Lung microvascular endothelial cell (primary cell): ENCODE results near the gene SLAIN2. TPM values are rescaled to one million over a fixed set of nuclear protein-coding genes. Genes with fewer than 3 reads are reported as not detected.
A peak's percentile ranks its signal among the peaks of the same experiment; 100 is the strongest.
"Not testable (repeated sequence)": the region's sequence is repeated elsewhere in the genome, so short reads cannot be mapped to it uniquely, and the experiment has no call there.

ENCODE experiments used
- DNase-seq, 2 donors: peaks; one replicate each; pipeline versions ENCODE4 v3.0.0 to v3.0.0-alpha.2; 2010; ENCODE audit warnings: low read depth in 2 of 2
- total RNA-seq: library from RNA; depleted of rRNA; stranded (reverse); fragments of >200 nt; gene quantifications from 2 replicates; pipeline ENCODE4 v1.2.1, GENCODE V29; 2014

SLAIN2 gene
- total RNA-seq, 1 donor from 2014 or later = 18.5 TPM

DNA sequence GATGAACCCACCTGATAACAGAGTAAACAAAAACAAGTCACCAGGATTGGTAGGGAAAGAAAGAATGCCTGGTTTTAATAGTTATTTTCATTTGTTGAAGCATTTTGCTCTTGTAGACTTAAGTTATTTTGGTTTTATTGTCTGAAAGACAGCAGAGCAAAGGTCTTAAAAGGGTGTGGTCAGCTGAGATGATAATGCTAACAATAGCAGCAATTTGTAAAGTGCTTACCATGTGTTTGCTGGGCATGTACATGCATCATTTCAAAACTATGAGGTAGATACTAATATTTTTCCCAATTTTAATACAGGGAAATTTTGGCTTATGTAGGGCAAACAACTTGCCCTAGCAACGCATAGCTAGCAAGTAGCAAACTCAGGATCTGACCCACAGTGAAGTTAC is 95.0 kb downstream of the SLAIN2 start:
- DNase-seq = no peak

DNA sequence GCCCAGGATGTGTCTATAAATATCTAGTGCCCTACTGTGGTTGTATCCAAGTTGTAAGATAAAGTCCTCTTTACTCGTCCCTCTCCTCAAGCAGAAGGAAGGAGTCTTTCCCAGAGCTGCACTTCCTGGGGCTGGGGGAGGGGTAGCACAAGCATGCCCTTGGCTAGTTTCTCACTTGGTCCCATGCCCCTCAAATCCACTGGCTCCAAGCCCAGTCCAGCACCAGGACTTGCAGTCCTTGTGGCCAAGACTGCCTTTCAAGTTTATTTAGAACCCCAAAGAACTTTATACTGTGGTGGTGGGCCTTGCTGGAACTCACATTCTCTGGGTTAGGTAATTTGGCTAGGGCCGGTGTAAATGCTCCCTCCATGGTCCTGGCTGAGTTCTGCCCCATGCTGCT is 98.7 kb downstream of the SLAIN2 start:
- DNase-seq = no peak

DNA sequence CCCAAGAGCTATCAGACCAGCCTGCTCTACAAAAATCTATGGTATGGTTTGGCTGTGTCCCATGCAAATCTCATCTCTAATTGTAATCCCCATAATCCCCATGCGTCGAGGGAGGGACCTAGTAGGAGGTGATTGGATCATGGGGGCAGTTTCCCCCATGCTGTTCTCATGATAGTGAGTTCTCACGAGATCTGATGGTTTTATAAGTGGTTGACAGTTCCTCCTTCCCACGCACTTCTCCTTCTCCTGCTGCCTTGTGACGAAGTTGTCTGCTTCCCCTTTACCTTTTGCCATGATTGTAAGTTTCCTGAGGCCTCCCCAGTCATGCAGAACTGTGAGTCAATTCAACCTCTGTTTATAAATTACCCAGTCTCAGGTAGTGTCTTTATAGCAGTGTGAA is 99.6 kb downstream of the SLAIN2 start:
- DNase-seq = not testable (repeated sequence)

DNA sequence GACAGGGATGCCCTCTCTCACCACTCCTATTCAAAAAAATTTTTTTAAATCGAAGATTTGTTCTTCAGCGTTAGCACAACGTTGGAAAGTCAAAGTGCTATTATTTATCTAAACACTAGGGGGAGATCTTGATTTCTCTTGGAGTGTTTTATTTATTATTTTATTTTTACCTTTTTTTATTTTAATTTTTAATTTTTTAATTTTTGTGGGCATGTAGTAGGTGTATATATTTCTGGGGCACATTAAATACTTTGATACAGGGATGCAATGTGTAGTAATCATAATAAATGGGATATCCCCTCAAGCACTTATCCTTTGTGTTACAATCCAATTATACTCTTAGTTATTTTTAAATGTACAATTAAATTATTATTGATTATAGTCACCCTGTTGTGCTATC is 104.4 kb downstream of the SLAIN2 start:
- peak; percentile 27 to 43 for DNase-seq

DNA sequence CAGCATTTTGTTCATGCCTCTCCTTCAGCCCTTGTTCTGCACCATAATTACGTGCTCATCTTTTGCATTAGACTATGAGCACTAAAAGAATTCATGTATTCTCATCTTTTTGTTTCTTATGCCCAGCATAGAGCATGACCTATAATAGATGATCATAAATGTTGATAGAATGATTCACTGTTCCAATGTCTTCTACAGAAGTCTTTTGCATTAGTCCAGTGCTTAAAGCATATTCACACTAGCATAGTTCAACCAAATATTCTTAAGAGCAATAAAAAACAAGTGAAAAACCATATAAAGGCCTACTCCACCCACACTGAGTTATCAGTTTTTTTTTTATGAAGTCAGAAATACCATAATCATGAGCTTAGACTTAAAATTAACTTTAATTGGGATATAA is 105.3 kb downstream of the SLAIN2 start:
- no peak for DNase-seq

DNA sequence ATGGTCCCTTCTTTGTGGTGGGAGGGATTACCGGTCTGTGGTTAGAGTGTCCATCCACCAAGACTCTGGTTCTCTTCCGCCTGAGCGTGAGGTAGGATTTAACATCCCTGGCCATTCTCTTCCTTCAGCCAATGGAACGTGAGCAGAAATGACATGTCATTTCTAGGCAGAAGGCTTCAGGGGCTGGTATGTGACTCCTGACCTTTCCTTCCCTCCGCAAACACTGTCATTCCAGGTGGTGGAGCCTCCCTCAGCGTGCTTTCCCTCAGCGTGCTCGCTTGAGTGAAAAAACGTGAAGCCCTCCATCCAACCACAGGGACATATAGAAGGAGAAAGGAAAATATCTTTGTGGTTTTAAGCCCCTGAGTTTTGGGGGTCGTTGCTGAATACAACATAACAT is 107.8 kb downstream of the SLAIN2 start:
- DNase-seq = no peak

DNA sequence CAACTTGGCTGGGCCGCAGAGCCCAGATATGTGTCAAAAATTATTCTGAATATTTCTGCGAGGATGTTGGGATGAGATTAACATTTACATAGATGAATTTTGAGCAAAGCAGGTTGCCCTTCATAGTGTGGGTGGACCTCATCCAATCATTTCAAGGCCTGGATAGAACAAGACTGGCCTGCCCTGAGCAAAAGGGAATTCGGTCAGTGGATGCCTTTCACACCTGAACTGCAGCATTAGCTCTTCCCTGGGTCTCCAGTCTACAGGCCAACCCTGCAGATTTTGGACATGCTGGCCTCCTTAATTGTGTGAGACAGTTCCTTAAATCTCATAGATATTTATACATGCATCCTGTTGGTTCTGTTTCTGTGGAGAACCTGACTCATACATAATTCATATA is 109.4 kb downstream of the SLAIN2 start:
- DNase-seq = no peak

DNA sequence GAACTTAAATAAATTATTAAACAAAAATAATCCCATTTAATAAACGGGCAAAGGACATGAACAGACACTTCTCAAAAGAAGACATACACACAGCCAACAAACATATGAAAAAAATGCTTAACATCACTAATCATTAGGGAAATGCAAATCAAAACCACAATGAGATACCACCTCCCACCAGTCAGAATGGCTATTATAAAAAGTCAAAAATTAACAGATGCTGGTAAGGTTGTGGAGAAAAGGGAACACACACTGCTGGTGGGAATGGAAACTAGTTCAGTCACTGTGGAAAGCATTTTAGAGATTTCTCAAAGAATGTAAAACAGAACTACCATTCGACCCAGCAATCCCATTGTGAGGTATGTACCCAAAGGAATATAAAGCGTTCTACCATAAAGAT is 110.3 kb downstream of the SLAIN2 start:
- DNase-seq = not testable (repeated sequence)

DNA sequence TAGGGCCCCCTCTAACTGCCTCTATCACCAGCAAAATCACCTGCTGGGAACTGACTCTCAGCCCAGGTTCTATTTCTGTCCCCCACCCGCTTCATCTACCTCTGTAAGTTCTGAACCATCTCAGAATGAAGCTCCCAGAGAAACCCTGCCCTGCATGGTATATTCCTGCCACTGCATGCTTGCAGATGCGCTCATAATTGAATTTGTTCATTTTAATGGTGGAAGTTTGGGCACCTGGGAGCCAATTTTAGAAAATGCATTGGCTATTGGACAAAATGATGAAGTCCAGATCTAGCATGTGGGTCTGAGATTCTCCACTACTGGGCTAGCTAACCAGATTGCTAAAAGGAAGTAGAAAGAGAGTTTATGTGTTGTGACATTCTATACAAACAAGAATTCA is 113.3 kb downstream of the SLAIN2 start:
- DNase-seq = no peak

DNA sequence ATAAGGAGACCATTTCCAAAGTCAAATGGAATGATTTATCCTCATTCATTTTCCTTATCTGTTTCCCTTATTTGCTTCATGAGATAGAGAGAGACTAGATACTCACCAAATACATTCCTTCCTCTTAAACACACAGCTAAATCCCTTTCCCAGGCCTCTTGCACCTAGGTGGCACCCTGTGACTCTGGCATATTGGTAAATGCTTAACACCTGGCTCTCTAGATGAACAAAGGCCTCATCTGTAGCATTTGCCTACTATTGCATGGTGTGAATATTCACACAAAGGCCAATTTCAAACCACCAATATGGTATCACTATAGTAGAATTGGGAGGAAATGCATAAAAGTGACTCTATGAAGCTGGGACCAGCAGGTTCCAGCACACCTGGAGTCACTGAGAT is 119.7 kb downstream of the SLAIN2 start:
- DNase-seq = no peak

DNA sequence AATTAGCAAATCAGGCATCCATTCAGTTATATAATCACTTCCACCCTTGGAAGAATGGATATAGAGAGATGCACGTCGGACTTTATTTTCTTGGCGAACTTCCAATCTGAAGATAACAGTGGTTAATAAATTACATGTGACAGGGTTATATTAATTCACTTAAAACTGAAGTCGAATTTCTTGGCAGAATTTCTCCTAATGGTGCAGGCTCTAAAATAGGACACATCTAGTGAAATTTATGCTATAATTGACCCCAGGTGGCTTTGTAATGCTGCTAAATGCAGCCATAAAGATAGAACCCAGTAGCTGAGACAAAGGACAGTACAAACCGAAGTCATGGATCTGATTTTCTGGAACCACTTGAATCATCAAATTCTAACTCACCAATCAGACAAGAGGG is 121.0 kb downstream of the SLAIN2 start:
- no peak for DNase-seq

DNA sequence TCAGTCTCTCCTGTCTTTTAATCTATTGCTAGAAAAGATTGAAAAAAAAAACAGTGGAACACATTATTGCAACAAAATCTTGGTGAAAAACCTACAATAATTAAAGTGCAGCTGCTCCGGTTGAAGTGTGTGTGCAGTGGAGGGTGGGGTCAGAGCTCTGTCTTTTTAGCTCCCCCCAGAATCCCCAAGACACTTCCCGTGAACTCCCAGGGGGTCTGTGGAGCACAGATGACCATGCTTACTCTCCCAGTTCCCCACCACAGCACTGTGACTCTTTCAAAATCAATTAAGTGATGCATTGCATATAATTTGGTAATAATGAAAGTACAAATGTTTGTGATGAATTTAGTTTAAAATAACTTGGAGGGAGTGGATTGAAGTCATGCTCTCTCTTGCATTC is 126.1 kb downstream of the SLAIN2 start:
- DNase-seq = no peak

DNA sequence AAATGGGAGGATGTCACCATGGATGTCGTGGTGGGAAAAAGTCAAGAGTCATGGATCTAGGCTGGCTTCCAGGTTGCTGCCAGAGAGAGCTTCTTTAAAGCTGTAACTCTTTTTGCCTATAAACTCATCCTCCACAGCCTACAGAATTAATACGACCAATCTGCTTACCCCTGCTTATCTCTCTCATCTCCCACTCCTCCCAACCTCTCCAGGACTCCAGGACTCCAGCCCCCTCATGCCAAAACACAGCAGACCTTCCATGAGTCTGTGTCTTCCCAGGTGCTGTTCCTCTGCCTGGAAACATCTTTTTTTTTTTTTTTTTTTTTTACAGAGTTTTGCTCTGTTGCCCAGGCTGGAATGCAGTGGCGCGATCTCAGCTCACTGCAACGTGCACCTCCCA is 126.6 kb downstream of the SLAIN2 start:
- no peak for DNase-seq

DNA sequence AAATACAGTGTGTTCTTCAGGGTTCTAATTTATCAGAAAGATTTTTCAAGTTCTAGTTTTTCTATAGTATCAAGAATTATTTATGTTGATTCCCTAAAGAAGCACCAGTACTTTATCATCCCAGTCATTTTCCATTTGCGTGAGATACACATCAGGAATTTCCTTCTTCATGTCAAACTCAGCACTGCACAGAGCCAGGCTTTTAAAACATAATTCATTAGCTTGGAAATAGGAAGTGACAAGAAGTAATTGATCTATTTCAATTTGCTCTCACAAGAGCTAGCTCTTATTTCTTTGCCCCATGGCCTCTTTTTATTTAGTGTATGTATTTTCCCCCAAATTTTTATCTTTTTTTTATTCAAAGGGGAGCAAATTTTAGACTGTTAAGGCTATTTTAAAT is 128.8 kb downstream of the SLAIN2 start:
- no peak for DNase-seq

DNA sequence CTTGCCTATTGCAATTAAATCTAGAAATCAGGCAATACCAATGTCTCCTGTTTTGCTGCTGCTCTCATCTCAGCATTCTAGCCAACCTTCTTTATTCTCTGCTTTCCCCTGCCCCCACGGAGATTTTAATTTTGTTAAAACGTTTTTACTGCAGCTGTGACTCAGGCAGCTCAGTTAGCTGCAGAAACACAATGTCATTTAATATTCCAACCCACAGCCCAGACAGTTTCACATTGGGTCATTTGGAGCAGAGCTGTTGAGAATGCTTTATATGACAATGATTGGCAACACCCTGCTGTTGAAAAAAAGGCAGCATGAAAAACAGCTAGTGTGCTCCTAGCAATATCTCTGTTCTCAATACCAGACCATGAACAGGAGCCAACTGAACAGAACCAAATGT is 129.2 kb downstream of the SLAIN2 start:
- no peak for DNase-seq

DNA sequence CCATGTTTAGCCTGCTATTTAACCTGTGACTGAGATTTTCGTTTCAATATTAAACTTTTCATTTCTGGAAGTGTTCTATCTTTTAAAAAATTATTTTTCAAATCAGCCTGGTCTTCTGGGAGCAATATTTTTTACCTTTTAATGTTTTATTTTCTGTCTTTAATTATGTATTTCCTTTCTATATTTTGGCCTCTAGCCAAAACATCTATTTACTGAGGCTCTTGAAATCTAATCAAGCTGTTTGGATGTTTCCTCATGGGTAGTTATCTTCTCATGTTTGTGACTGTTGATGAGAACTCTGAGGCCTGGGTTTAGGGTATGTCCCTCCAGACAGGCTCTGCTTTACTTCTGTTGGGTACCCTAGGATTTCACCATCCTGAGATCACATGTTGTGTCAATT is 131.5 kb downstream of the SLAIN2 start:
- DNase-seq = no peak

DNA sequence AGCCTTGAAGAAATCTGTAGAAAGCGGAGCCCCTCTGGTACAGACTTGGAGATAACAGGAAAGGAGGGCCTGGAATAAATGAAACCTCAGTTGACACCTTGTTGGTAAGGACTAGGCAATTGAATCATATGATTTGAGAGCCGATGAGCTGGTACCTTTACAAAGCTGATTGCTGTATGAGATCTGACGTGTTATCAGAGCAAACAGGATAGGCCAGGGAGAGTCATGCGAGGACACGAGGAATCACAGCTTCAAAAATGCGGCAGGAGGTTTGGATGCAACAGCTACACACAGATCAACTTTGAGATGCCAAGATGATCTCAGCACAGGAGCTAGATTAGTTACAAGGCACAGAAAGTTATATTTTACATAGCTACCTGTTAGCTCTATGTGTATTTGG is 134.4 kb downstream of the SLAIN2 start:
- DNase-seq = no peak

Other genes with a start within 250 kb of the SLAIN2 start
- 0.20 TPM in 1 of 2 replicates, not detected in the other for gene TXK, start 207.3 kb upstream of the SLAIN2 start, total RNA-seq
- 0.22 and 1.8 TPM in 2 replicates for gene TEC, start 71.7 kb upstream of the SLAIN2 start, total RNA-seq
- gene SLC10A4, start 141.8 kb downstream of the SLAIN2 start, total RNA-seq = under 0.01 and 0.20 TPM in 2 replicates
- not detected in 2 replicates for gene ZAR1, start 148.7 kb downstream of the SLAIN2 start, total RNA-seq